ENCODE data around the gene MEFV. TPM values are rescaled to one million over a fixed set of nuclear protein-coding genes. Genes with fewer than 3 reads are reported as not detected.
A peak's percentile ranks its signal among the peaks of the same experiment; 100 is the strongest.

MEFV gene
- total RNA-seq, 2 donors from 2014 or later: 0.82 to 2.2 TPM

DNA sequence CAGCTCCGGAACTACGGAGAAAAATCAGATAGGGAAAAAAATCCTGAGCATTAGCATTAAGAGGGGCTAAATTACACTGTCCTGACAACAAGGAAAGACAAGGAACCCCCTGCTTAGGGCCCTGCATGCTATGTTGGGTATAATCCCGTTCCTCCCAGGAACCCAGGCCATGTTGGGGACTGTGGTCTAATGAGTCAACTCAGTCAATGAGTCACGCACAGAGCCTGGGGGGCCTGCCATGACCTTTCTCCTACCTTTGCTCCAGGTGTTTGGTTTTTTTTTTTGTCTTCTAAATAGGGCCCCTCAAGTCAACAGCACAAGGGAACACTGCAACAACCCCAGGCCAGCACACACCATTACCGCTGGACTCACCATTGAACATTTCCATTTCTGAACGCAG is 12.6 kb downstream of the MEFV start:
- no peaks in the 10 kb centered on the region for H3K36me3 ChIP-seq
- H3K4me1 ChIP-seq: no peaks in the 10 kb centered on the region
- TF ChIP-seq, protein P1, sequence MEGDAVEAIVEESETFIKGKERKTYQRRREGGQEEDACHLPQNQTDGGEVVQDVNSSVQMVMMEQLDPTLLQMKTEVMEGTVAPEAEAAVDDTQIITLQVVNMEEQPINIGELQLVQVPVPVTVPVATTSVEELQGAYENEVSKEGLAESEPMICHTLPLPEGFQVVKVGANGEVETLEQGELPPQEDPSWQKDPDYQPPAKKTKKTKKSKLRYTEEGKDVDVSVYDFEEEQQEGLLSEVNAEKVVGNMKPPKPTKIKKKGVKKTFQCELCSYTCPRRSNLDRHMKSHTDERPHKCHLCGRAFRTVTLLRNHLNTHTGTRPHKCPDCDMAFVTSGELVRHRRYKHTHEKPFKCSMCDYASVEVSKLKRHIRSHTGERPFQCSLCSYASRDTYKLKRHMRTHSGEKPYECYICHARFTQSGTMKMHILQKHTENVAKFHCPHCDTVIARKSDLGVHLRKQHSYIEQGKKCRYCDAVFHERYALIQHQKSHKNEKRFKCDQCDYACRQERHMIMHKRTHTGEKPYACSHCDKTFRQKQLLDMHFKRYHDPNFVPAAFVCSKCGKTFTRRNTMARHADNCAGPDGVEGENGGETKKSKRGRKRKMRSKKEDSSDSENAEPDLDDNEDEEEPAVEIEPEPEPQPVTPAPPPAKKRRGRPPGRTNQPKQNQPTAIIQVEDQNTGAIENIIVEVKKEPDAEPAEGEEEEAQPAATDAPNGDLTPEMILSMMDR (IDR thresholded peaks at IDR 0.05): no peak
- DNase-seq (ENCODE audit: low spot score): no peak
- H3K4me3 ChIP-seq: no peak overlapping the region
- no peak overlapping the region for H3K27ac ChIP-seq
- H3K9me3 ChIP-seq: no peaks in the 10 kb centered on the region
- no peaks in the 10 kb centered on the region for H3K27me3 ChIP-seq

DNA sequence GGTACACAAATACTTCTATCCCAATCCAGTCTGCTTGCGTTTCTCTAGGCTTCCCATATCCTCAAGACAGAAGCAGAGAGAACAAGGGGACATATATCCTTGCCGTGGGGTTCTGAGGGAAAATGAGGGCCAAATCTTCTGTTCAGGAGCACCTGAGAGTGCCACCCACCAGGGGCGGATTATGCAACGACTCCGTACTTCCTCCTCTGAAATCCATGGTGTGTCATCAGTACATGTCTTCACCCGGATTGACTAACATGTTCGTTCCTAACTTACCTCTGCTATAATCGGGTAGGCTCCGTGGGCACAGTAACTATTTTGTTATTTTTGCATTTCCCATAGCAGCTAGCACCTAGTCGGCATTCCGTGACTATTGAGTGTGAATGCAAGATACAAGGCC is 13.7 kb downstream of the MEFV start:
- no peak overlapping the region for H3K27ac ChIP-seq
- H3K27me3 ChIP-seq: no peaks in the 10 kb centered on the region

DNA sequence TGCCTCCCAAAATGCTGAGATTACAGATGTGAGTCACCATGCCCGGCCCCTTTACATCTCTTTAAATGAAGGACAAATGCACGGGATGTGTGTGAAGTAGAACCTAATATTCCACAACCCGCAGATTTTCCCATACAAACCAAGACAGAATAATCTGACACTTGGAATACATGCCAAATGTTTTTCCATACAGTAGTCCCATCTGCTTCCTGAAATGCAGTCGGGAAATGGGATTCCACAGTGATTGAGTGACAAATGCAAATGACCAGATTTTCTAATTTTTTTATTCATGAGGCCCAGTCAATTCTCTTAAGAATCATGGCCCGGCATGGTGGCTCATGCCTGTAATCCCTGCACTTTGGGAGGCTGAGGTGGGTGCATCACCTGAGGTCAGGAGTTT is 14.7 kb downstream of the MEFV start:
- no peaks in the 10 kb centered on the region for H3K4me1 ChIP-seq
- H3K9me3 ChIP-seq: no peaks in the 10 kb centered on the region
- no peak for DNase-seq (ENCODE audit: low spot score)
- no peaks in the 10 kb centered on the region for H3K36me3 ChIP-seq
- H3K4me3 ChIP-seq: no peak overlapping the region
- no peak overlapping the region for H3K27ac ChIP-seq
- TF ChIP-seq, protein P1 (IDR thresholded peaks at IDR 0.05): no peak
- no peaks in the 10 kb centered on the region for H3K27me3 ChIP-seq

More for the DNA sequence above, 13.7 kb downstream of the MEFV start:
- no peak for DNase-seq (ENCODE audit: low spot score)
- Histone ChIP-seq H3K9me3 (no peaks in the 10 kb centered on the region), H3K4me3 (no peak overlapping the region), H3K4me1 (no peaks in the 10 kb centered on the region), H3K36me3 (no peaks in the 10 kb centered on the region)
- TF ChIP-seq, protein P1 (IDR thresholded peaks at IDR 0.05): no peak

DNA sequence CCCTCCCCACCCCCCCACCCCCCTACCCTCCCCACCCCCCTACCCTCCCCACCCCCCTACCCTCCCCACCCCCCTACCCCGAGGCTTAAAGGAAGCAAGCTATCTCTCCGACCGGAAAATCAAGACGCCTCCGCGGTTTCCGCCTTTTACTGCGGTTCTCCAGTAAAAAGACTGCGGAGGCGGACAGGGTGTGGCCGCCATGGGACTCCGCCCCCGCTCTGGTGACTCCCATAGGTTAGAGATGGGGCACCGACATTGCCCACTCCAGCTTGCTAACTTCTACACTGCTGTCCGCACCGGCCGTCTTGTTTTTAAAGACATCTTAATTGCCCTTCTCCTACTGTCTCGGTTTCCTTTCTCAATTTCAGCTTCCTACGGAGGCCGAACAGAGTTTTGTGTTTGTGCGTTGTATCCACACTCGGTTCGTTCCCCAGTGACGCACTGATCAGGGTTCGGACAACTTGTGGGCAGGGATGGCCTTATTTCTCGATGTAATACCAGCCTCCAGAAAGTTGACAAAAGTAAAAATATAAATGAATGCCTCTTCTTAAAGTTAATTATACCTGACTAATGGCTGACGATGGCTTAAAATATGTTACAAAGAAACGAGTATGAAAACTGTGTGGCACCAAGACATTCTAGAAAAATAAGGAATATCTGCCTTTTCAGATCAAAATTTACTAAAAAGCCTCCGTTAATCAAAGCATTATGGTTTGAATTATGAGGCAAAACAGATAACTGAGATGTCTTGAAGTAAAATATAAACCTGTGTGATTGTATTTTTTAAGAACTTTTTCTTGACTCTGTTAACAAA is 20.4 kb downstream of the MEFV start:
- H3K27me3 ChIP-seq: no peaks in the 10 kb centered on the region
- peaks cover 20% of the 10 kb centered on the region for H3K36me3 ChIP-seq
- H3K4me1 ChIP-seq: peaks cover 0 to 13% of the 10 kb centered on the region in 2 donors
- peak; percentile 63 for DNase-seq (ENCODE audit: low spot score)
- H3K9me3 ChIP-seq: peaks cover 0 to 13% of the 10 kb centered on the region in 2 donors
- no peak overlapping the region for H3K4me3 ChIP-seq
- TF ChIP-seq, protein P1 (IDR thresholded peaks at IDR 0.05): no peak
- H3K27ac ChIP-seq: no peak overlapping the region

DNA sequence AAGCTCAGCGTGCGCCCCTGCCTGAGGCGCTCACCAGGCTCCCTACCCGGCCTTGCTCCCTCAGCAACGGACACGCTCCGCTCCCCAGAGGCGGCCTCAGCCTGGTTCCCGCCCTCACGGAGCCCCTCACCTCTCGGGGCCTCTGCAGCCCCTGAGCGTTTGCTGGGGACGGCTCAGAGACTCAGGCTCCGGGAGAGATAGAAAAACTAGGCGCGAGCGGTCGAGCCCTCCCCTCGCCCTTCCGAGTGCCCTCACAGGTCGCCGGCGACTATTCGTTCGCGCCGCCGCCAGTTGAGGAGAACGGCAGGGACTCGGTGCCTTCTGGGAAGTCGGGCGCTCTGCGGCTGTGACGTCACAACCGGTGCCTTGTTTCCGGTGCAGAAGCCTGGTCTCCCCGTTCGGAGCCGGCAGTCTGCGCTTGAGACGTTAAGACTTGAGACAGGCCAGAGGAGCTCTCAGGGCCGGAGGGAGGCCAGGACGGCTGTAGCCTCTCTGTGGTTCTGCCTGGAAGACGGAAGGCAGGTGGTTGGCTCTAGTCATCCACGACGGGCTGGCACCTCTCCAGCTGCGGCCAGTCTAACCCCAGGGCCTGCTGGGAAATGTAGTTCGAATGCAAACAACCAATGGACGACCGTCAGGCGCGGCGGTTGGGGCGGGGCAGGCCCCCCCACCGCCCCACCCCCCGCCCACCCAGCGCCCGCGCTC is 21.4 kb downstream of the MEFV start, which contains the start of gene ZNF200:
TSS of gene ZNF200 (minus strand) at position 302 of the 705 bp plus-strand sequence. CDS start 1,403 bp downstream, outside the sequence.
- peak; percentile 97 for DNase-seq (ENCODE audit: low spot score)
- Histone ChIP-seq H3K27ac (peak within 1 kb of the TSS; percentile 90 to 96), H3K4me3 (peak within 1 kb of the TSS; percentile 62 to 82), H3K9me3 (peaks cover 0 to 24% of the 10 kb centered on the region in 2 donors), H3K27me3 (no peaks in the 10 kb centered on the region), H3K36me3 (peaks cover 30% of the 10 kb centered on the region), H3K4me1 (peaks cover 0 to 13% of the 10 kb centered on the region in 2 donors)
- TF ChIP-seq, protein P1 (IDR thresholded peaks at IDR 0.05): no peak
